Kidney (tissue), 14 donors: ENCODE data around the gene PRDM8. TPM values are rescaled to one million over a fixed set of nuclear protein-coding genes. Genes with fewer than 3 reads are reported as not detected.

ENCODE experiments used
- DNase-seq, 5 donors: peaks; one replicate each; pipeline ENCODE4 v3.0.0-alpha.2; 2013 to 2020
- FAIRE-seq: peaks from 2 replicates; lab custom pipeline; 2012; peaks lifted over from hg19 to GRCh38; lab: Jason Lieb, UNC
- H3K27ac ChIP-seq, 2 donors: one replicate each; pipeline ENCODE4 v1.7.0; 2013; ENCODE audit warnings: low read depth in 2 of 2, low read length in 2 of 2, inconsistent platforms in 1 of 2
- H3K27me3 ChIP-seq: one replicate; pipeline ENCODE4 v1.7.1; 2013; ENCODE audit warnings: low read length, inconsistent platforms; ENCODE audit not compliant: control insufficient read depth, insufficient read depth
- H3K36me3 ChIP-seq, 3 donors: one replicate each; pipeline versions ENCODE4 v1.7.0 to v1.7.1; 2013; ENCODE audit warnings: low read length in 3 of 3, control low read depth in 1 of 3, inconsistent platforms in 1 of 3; ENCODE audit not compliant: insufficient read depth in 3 of 3, control insufficient read depth in 2 of 3
- H3K4me1 ChIP-seq, 3 donors: one replicate each; pipeline versions ENCODE4 v1.7.0 to v1.7.1; 2013; ENCODE audit warnings: low read length in 3 of 3, inconsistent platforms in 1 of 3, low read depth in 1 of 3; ENCODE audit not compliant: control insufficient read depth in 2 of 3, insufficient read depth in 2 of 3
- H3K4me3 ChIP-seq, 3 donors: one replicate each; pipeline versions ENCODE4 v1.7.0 to v1.8.1; 2013; ENCODE audit warnings: low read length in 3 of 3, control low read depth in 1 of 3, inconsistent platforms in 1 of 3
- H3K9ac ChIP-seq, 3 donors: one replicate each; pipeline versions ENCODE4 v1.7.0 to v1.7.1; 2013; ENCODE audit warnings: low read length in 3 of 3, control low read depth in 1 of 3, inconsistent platforms in 1 of 3
- H3K9me3 ChIP-seq, 3 donors: one replicate each; pipeline versions ENCODE4 v1.7.0 to v1.7.1; 2013; ENCODE audit warnings: low read length in 3 of 3, control low read depth in 1 of 3, inconsistent platforms in 1 of 3; ENCODE audit not compliant: control insufficient read depth in 2 of 3, insufficient read depth in 1 of 3
- CTCF ChIP-seq: IDR thresholded peaks from 3 replicates; pipeline ENCODE4 v1.5.1; 2012; ENCODE audit warnings: mild to moderate bottlenecking, moderate library complexity, borderline replicate concordance; ENCODE audit not compliant: insufficient read depth; ENCODE audit errors: extremely low read depth
- intact Hi-C: fragments of 100-400 bp; cut with DNase I; formaldehyde crosslinking; loops from one replicate; pipeline ENCODE4 v1.11.1; 2022
- polyA plus RNA-seq: library from polyadenylated mRNA; stranded (reverse); fragments of 350-450 nt; fragmentation: Illumina TruSeq; extraction: RNeasy Lipid Tissue Mini Kit (QIAGEN cat#74804); gene quantifications from one replicate; pipeline ENCODE4 v1.2.3, GENCODE V29; 2014; ENCODE audit warnings: low read depth, low replicate concordance; ENCODE audit not compliant: insufficient read depth
- total RNA-seq: library from RNA; stranded (reverse); fragmentation: NEBNext Ultra II Directional; extraction: Animal tissue kit (Norgen Biotek cat#: 25700); gene quantifications from one replicate; pipeline ENCODE4 v1.2.1, GENCODE V29; 2021
- donor health status: control.
- donor health status: control.
- donor health status: control.
- donor health status: control.
- donor health status: control.
- donor health status: DM: yes; HTN: yes; CAD: no.
- donor health status: Normal renal cell carcinoma (clear cell type).

PRDM8 gene
- total and polyA plus RNA-seq, 2 donors from 2014 or later, result 0.75 to 4.2 TPM

- no peaks in the 10 kb centered on the region for H3K9me3 ChIP-seq
- no peak overlapping the region for H3K9ac ChIP-seq
- H3K27ac ChIP-seq, result no peak overlapping the region
- DNase-seq (peak in 1 of 5 donors; percentile 30), FAIRE-seq (no peak)
- H3K4me3 ChIP-seq, result no peak overlapping the region
- H3K27me3 ChIP-seq, result peaks cover 85% of the 10 kb centered on the region
- H3K36me3 ChIP-seq, result no peaks in the 10 kb centered on the region
- peaks cover 0 to 9% (median 7%) of the 10 kb centered on the region in 3 donors for H3K4me1 ChIP-seq
- TF ChIP-seq CTCF, result no peak
- intact Hi-C loops, result no loop called here
Observed at GRCh38 chr4:80189956-80190677, 7.2 kb upstream of the PRDM8 start.

- intact Hi-C loops, result no loop called here
- H3K27me3 ChIP-seq, result peaks cover 84% of the 10 kb centered on the region
- H3K9ac ChIP-seq, result no peak overlapping the region
- peaks cover 0 to 6% (median 0%) of the 10 kb centered on the region in 3 donors for H3K4me1 ChIP-seq
- no peaks in the 10 kb centered on the region for H3K9me3 ChIP-seq
- no peaks in the 10 kb centered on the region for H3K36me3 ChIP-seq
- TF ChIP-seq CTCF, result no peak
- H3K27ac ChIP-seq, result no peak overlapping the region
- H3K4me3 ChIP-seq, result no peak overlapping the region
- FAIRE-seq (no peak), DNase-seq (no peak)
Observed at GRCh38 chr4:80192252-80192866, 4.9 kb upstream of the PRDM8 start.

- DNase-seq (no peak), FAIRE-seq (no peak)
- Histone ChIP-seq H3K4me1 (peaks cover 0 to 6% (median 0%) of the 10 kb centered on the region in 3 donors), H3K27me3 (peaks cover 81% of the 10 kb centered on the region), H3K9ac (no peak overlapping the region), H3K4me3 (no peak overlapping the region), H3K27ac (no peak overlapping the region), H3K9me3 (no peaks in the 10 kb centered on the region), H3K36me3 (no peaks in the 10 kb centered on the region)
- intact Hi-C loops, result no loop called here
- no peak for TF ChIP-seq CTCF
Observed at GRCh38 chr4:80192937-80193336, 4.4 kb upstream of the PRDM8 start.
